Gastrocnemius medialis (tissue), 4 donors: ENCODE results near the gene IRX6. TPM values are rescaled to one million over a fixed set of nuclear protein-coding genes. Genes with fewer than 3 reads are reported as not detected.

Source experiments
- ATAC-seq, 2 donors: fragments of 150-250 bp; one replicate each; pipeline ENCODE4 v1.9.1; 2016
- DNase-seq, 2 donors: peaks; one replicate each; pipeline ENCODE4 v3.0.0-alpha.2; 2019
- H3K27ac ChIP-seq, 4 donors: fragments of 200-600 bp; sonication (generic); 1 replicate in 1 of 4; 2 replicates in 3 of 4; pipeline ENCODE4 v1.5.1; 2016 to 2018; ENCODE audit warnings: mild to moderate bottlenecking in 2 of 4, moderate library complexity in 1 of 4
- H3K27me3 ChIP-seq, 3 donors: fragments of 200-600 bp; sonication (generic) in 2 of 3; 1 replicate in 1 of 3; 2 replicates in 2 of 3; pipeline versions ENCODE4 v1.5.1 to v1.6.0; 2016 to 2019; ENCODE audit warnings: mild to moderate bottlenecking in 1 of 3, moderate library complexity in 1 of 3
- H3K36me3 ChIP-seq, 2 donors: fragments of 200-600 bp; sonication (generic) in 1 of 2; one replicate each; pipeline ENCODE4 v1.5.1; 2017 to 2018
- H3K4me1 ChIP-seq, 2 donors: fragments of 200-600 bp; sonication (generic) in 1 of 2; one replicate each; pipeline ENCODE4 v1.5.1; 2016 to 2017; ENCODE audit warnings: mild to moderate bottlenecking in 2 of 2
- H3K4me3 ChIP-seq, 4 donors: fragments of 200-600 bp; sonication (generic) in 3 of 4; 1 replicate in 1 of 4; 2 replicates in 3 of 4; pipeline ENCODE4 v1.5.1; 2016 to 2019; ENCODE audit warnings: mild to moderate bottlenecking in 2 of 4
- H3K9me3 ChIP-seq, 3 donors: fragments of 200-600 bp; sonication (generic) in 2 of 3; 1 replicate in 1 of 3; 2 replicates in 2 of 3; pipeline ENCODE4 v1.5.1; 2016 to 2019
- POLR2A ChIP-seq, 2 donors: fragments of 450-650 bp; IDR thresholded peaks; one replicate each; pipeline ENCODE4 v1.6.1; 2017; ENCODE audit warnings: antibody characterized with exemption in 2 of 2, mild to moderate bottlenecking in 2 of 2, moderate library complexity in 2 of 2
- in situ Hi-C, 4 donors: fragments of 200-750 bp; cut with MboI; loops; one replicate each; pipeline versions ENCODE4 v1.15.0 to v1.8.0; 2017; ENCODE audit warnings: low sequenced_read_pairs in 4 of 4
- intact Hi-C: fragments of 100-400 bp; cut with DNase I; formaldehyde crosslinking; loops from one replicate; pipeline ENCODE4 v1.15.1; 2023; ENCODE audit warnings: low total_unique reads
- total RNA-seq, 4 donors: library from RNA; depleted of rRNA; stranded (reverse); fragments of >200 nt; gene quantifications; one replicate each; pipeline versions ENCODE4 v1.1.0 to v1.2.3, GENCODE V29; 2016
- TF ChIP-seq, protein P1 (sequence below), 5 experiments: fragments of 450-650 bp in 3 of 5; fragments of 200-600 bp in 2 of 5; sonication (generic) in 2 of 5; IDR thresholded peaks in 4 of 5; conservative IDR thresholded peaks in 1 of 5; 1 replicate in 4 of 5; 2 replicates in 1 of 5; pipeline ENCODE4 v1.5.1; 2016 to 2019; ENCODE audit warnings: antibody characterized with exemption in 5 of 5, mild to moderate bottlenecking in 3 of 5, moderate library complexity in 3 of 5

IRX6 gene
- total RNA-seq, 4 donors from 2014 or later: 0.39 to 3.8 (median 1.4) TPM

DNA sequence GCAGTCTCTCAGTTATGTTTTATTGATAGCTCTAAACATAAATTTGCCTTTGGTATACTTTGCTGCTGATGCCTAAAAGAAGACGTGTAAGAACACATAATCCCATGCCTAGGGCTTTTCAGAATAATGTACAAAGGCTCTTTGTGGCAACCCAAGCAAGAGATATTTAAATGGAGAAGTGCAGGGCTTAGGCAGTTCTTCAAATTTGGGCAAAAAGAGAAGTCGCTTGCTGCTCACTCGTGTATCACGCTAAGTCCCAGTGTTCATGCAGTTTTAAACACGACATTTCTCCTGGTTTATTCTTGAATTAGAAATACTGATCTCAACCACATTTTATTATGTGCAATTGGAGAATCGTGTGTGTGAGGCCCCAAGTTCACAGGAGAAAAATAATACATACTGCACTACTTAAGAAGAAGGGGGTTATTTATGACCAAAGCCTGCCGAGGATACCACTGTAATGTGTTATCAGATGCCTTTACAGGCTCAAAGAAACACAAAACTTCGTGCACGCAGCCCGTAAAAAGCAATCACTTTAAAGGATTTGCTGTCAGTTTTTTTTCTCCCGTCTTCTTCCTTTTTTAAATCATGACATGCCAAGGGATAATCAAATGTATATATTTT, 22.5 kb upstream of the IRX6 start:
- peaks cover 0 to 8% (median 0%) of the 10 kb centered on the region in 3 donors for H3K27me3 ChIP-seq
- H3K9me3 ChIP-seq: no peaks in the 10 kb centered on the region

DNA sequence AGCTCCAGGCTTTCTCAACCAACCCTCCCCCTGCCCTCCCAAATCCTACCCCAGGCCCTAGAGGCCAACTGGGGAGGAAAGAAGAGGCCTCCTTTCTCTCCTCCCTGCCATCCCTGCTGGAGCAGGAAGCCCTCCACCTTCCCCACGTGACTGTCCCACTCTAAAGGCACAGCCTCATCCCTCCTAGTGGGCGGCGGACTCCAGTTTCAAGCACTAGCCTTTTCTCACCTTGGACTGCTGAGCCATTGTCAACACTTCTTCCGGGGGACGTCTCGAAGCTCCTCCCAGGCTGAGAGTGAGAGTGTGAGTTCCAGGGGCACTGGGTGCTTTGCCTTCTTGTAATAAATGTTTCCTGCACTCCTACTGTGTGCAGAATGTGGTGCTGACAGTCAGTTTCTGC, 21.4 kb upstream of the IRX6 start:
- no peaks in the 10 kb centered on the region for H3K4me1 ChIP-seq
- H3K27ac ChIP-seq: no peak overlapping the region
- DNase-seq: no peak
- H3K9me3 ChIP-seq: no peaks in the 10 kb centered on the region
- ATAC-seq: no peak
- peaks cover 0 to 8% (median 0%) of the 10 kb centered on the region in 3 donors for H3K27me3 ChIP-seq
- H3K36me3 ChIP-seq: no peaks in the 10 kb centered on the region
- no peak overlapping the region for H3K4me3 ChIP-seq
- intact Hi-C loops: no loop called here
- in situ Hi-C loops: no loop called here
- no peak for TF ChIP-seq POLR2A (IDR thresholded peaks at IDR 0.05)
- TF ChIP-seq, protein P1, sequence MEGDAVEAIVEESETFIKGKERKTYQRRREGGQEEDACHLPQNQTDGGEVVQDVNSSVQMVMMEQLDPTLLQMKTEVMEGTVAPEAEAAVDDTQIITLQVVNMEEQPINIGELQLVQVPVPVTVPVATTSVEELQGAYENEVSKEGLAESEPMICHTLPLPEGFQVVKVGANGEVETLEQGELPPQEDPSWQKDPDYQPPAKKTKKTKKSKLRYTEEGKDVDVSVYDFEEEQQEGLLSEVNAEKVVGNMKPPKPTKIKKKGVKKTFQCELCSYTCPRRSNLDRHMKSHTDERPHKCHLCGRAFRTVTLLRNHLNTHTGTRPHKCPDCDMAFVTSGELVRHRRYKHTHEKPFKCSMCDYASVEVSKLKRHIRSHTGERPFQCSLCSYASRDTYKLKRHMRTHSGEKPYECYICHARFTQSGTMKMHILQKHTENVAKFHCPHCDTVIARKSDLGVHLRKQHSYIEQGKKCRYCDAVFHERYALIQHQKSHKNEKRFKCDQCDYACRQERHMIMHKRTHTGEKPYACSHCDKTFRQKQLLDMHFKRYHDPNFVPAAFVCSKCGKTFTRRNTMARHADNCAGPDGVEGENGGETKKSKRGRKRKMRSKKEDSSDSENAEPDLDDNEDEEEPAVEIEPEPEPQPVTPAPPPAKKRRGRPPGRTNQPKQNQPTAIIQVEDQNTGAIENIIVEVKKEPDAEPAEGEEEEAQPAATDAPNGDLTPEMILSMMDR (IDR thresholded peaks at IDR 0.05 in 4 of 5, conservative IDR thresholded peaks at IDR 0.05 in 1 of 5): no peak

More for the DNA sequence above, 22.5 kb upstream of the IRX6 start:
- intact Hi-C loops (no loop called here), in situ Hi-C loops (no loop called here)
- ATAC-seq (no peak), DNase-seq (no peak)
- no peaks in the 10 kb centered on the region for H3K36me3 ChIP-seq
- H3K27ac ChIP-seq: no peak overlapping the region
- no peaks in the 10 kb centered on the region for H3K4me1 ChIP-seq
- TF ChIP-seq, protein P1 (IDR thresholded peaks at IDR 0.05 in 4 of 5, conservative IDR thresholded peaks at IDR 0.05 in 1 of 5): no peak
- no peak for TF ChIP-seq POLR2A (IDR thresholded peaks at IDR 0.05)
- no peak overlapping the region for H3K4me3 ChIP-seq

DNA sequence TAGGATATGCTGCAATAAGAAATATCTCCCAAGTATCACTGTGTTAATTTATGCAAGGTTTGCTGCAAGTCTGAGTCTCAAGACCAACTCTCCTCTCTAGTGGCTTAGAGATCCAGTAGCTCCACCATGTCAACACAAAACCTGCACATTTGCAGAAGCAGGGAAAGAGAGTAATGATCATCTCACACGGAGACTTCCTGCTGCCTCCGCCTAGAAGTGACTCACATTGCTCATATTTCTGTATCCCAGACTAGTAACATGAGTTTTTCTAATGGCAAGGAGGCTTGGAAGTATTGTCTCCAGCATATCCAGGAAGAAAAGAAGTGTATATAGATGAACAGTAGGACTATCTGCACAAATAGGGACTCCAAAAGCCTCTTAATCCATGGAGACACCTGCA, 15.0 kb upstream of the IRX6 start:
- no peak overlapping the region for H3K4me3 ChIP-seq
- DNase-seq: no peak
- TF ChIP-seq, protein P1 (IDR thresholded peaks at IDR 0.05 in 4 of 5, conservative IDR thresholded peaks at IDR 0.05 in 1 of 5): no peak
- TF ChIP-seq POLR2A (IDR thresholded peaks at IDR 0.05): no peak

DNA sequence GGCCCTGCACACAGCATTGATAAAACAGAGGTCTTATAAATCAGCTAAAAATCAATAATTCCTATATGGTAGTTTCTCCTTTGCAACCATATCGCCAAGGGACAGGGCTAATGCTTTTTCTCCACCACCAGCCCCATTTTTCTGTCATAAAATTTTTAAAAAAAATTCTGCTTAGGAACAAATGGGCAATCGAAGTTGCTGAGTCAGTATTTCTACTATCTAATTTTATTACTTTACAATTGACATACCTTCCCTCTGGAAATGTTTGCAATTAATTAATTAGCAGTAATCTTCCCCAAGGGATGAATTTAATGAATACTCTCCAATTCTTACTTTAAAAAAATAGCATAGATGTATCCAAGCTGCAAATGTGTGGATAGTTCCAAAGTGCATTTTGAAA, 1.7 kb upstream of the IRX6 start:
- Histone ChIP-seq H3K36me3 (no peaks in the 10 kb centered on the region), H3K4me1 (peaks cover 0 to 4% of the 10 kb centered on the region in 2 donors), H3K4me3 (no peak overlapping the region), H3K9me3 (no peaks in the 10 kb centered on the region), H3K27me3 (peaks cover 16 to 37% (median 19%) of the 10 kb centered on the region in 3 donors), H3K27ac (no peak overlapping the region)
- intact Hi-C loops: loop anchor here (2.0 to 5.0 kb wide), 3 partner anchors 28 to 202 kb away; no protein-coding TSS in a partner anchor
- ATAC-seq (no peak), DNase-seq (no peak)
- in situ Hi-C loops: no loop called here
- no peak for TF ChIP-seq POLR2A (IDR thresholded peaks at IDR 0.05)
- TF ChIP-seq, protein P1 (IDR thresholded peaks at IDR 0.05 in 4 of 5, conservative IDR thresholded peaks at IDR 0.05 in 1 of 5): no peak

More for the DNA sequence above, 15.0 kb upstream of the IRX6 start:
- ATAC-seq: no peak
- Histone ChIP-seq H3K4me1 (no peaks in the 10 kb centered on the region), H3K27ac (no peak overlapping the region), H3K36me3 (no peaks in the 10 kb centered on the region), H3K27me3 (peaks cover 0 to 3% (median 0%) of the 10 kb centered on the region in 3 donors), H3K9me3 (no peaks in the 10 kb centered on the region)
- intact Hi-C loops: no loop called here
- in situ Hi-C loops: no loop called here
